ENCODE measurements around the gene CBLN3. TPM values are rescaled to one million over a fixed set of nuclear protein-coding genes. Genes with fewer than 3 reads are reported as not detected.

The CBLN3 gene
- total RNA-seq, 4 donors from 2014 or later, result 0.13 to 0.95 (median 0.85) TPM; not detected in 1

- H3K9me3 ChIP-seq, result no peaks in the 10 kb centered on the region
- no peak overlapping the region for H3K27ac ChIP-seq
- H3K4me1 ChIP-seq, result peaks cover 6 to 24% (median 13%) of the 10 kb centered on the region in 3 donors
- no peak for DNase-seq
- intact Hi-C loops (cut with DNase I), result no loop called here
- H3K36me3 ChIP-seq, result peaks cover 0 to 67% (median 14%) of the 10 kb centered on the region in 3 donors
- no peaks in the 10 kb centered on the region for H3K27me3 ChIP-seq
- WGBS, 2 donors, result no CpG with 5 or more reads among the region's 1 CpG
- H3K4me3 ChIP-seq, result no peak overlapping the region
- TF ChIP-seq POLR2A (IDR thresholded peaks at IDR 0.05), result no peak
- TF ChIP-seq CTCF (IDR thresholded peaks at IDR 0.05), result no peak
Measured at GRCh38 chr14:24414077-24414476, 15.4 kb downstream of the CBLN3 start.

GRCh38 chr14:24411443-24412389 is 17.8 kb downstream of the CBLN3 start:
- Histone ChIP-seq H3K36me3 (peaks cover 0 to 91% (median 21%) of the 10 kb centered on the region in 3 donors), H3K27me3 (no peaks in the 10 kb centered on the region), H3K9me3 (no peaks in the 10 kb centered on the region), H3K27ac (no peak overlapping the region), H3K4me1 (peaks cover 0 to 7% (median 0%) of the 10 kb centered on the region in 3 donors), H3K4me3 (no peak overlapping the region)
- no peak for DNase-seq
- intact Hi-C loops (cut with DNase I), result no loop called here
- WGBS, 2 donors, result 26 to 54% methylated on average over 5 to 11 of the region's 16 CpGs
- TF ChIP-seq CTCF (IDR thresholded peaks at IDR 0.05) (peak; percentile 19 to 83 (median 66)), POLR2A (IDR thresholded peaks at IDR 0.05) (no peak)

GRCh38 chr14:24409956-24410355 is 19.5 kb downstream of the CBLN3 start:
- Histone ChIP-seq H3K4me1 (peaks cover 0 to 10% (median 0%) of the 10 kb centered on the region in 3 donors), H3K4me3 (no peak overlapping the region), H3K27ac (no peak overlapping the region), H3K9me3 (no peaks in the 10 kb centered on the region), H3K36me3 (peaks cover 0 to 93% (median 18%) of the 10 kb centered on the region in 3 donors), H3K27me3 (no peaks in the 10 kb centered on the region)
- no peak for DNase-seq
- 85 to 86% methylated on average over 7 to 9 of the region's 10 CpGs for WGBS, 2 donors
- intact Hi-C loops (cut with DNase I), result no loop called here
- TF ChIP-seq CTCF (IDR thresholded peaks at IDR 0.05) (no peak), POLR2A (IDR thresholded peaks at IDR 0.05) (no peak)

- TF ChIP-seq CTCF (IDR thresholded peaks at IDR 0.05), result no peak
- Histone ChIP-seq H3K27ac (no peak overlapping the region), H3K27me3 (no peaks in the 10 kb centered on the region), H3K36me3 (peaks cover 0 to 91% (median 10%) of the 10 kb centered on the region in 3 donors), H3K4me3 (no peak overlapping the region), H3K9me3 (no peaks in the 10 kb centered on the region), H3K4me1 (peaks cover 0 to 18% (median 0%) of the 10 kb centered on the region in 3 donors)
- intact Hi-C loops (cut with DNase I), result no loop called here
- 76 to 79% methylated on average over 3 to 5 of the region's 6 CpGs for WGBS, 2 donors
- DNase-seq, result no peak
Measured at GRCh38 chr14:24409192-24409591, 20.3 kb downstream of the CBLN3 start.

- H3K36me3 ChIP-seq, result peaks cover 0 to 86% (median 6%) of the 10 kb centered on the region in 3 donors
- no peak overlapping the region for H3K4me3 ChIP-seq
- 33% methylated on average over 2 of the region's 3 CpGs; no CpG with 5 or more reads in 1 of the 2 donors for whole genome bisulfite sequencing, 2 donors
- H3K9me3 ChIP-seq, result no peaks in the 10 kb centered on the region
- no peak for DNase-seq
- TF ChIP-seq CTCF (IDR thresholded peaks at IDR 0.05) (no peak), POLR2A (IDR thresholded peaks at IDR 0.05) (no peak)
- intact Hi-C loops (cut with DNase I), result no loop called here
- peaks cover 0 to 22% (median 2%) of the 10 kb centered on the region in 3 donors for H3K4me1 ChIP-seq
- H3K27me3 ChIP-seq, result no peaks in the 10 kb centered on the region
- no peak overlapping the region for H3K27ac ChIP-seq
Measured at GRCh38 chr14:24408764-24409163, 20.7 kb downstream of the CBLN3 start.
